GM12878 (cell line): ENCODE measurements around the gene TEX9. TPM values are rescaled to one million over a fixed set of nuclear protein-coding genes. Genes with fewer than 3 reads are reported as not detected.
A peak's percentile ranks its signal among the peaks of the same experiment; 100 is the strongest.

Experiments used
- ATAC-seq: fragments of 200-7000 bp; cut with Tn5 transposase; 3 replicates; pipeline ENCODE4 v1.9.1; 2020; ENCODE audit warnings: mild to moderate bottlenecking, moderate library complexity
- BruUV-seq: library from RNA; stranded (reverse); fragments of 400-500 nt; replicated peaks from 2 replicates; lab custom pipeline; 2021; lab: Mats Ljungman, UMichigan
- CTCF ChIA-PET: fragments of 300-600 bp; sonication (Branson Sonifier 250); formaldehyde crosslinking; extraction: SDS; loops from one replicate; lab custom pipeline; 2021; ENCODE audit warnings: inconsistent platforms; lab: Yijun Ruan, JAX
- POLR2A ChIA-PET: fragments of 350-600 bp; formaldehyde crosslinking; extraction: SDS; loops from one replicate; lab custom pipeline; 2021; ENCODE audit warnings: inconsistent platforms; lab: Charles Lee
- RAD21 ChIA-PET: fragments of 300-600 bp; sonication (Branson Sonifier 250); formaldehyde crosslinking; loops from one replicate; lab custom pipeline; 2023; ENCODE audit warnings: antibody characterized with exemption; ENCODE audit not compliant: unreplicated experiment; lab: Charles Lee
- SMC1A ChIA-PET: fragments of 300-600 bp; sonication (Branson Sonifier 250); formaldehyde crosslinking; loops from one replicate; lab custom pipeline; 2023; ENCODE audit not compliant: unreplicated experiment, uncharacterized antibody; lab: Charles Lee
- DNase-seq: peaks from one replicate; pipeline ENCODE4 v3.0.0-alpha.2; 2011; ENCODE audit warnings: low read depth, low spot score
- FAIRE-seq: peaks from 3 replicates; lab custom pipeline; 2011; peaks lifted over from hg19 to GRCh38; lab: Jason Lieb, UNC
- H2AFZ ChIP-seq: 2 replicates; pipeline ENCODE4 v1.6.0; 2011; ENCODE audit warnings: low read depth, low read length, control low read depth; ENCODE audit not compliant: control insufficient read depth
- H3K27ac ChIP-seq: 2 replicates; pipeline ENCODE4 v1.5.1; 2011; ENCODE audit warnings: control low read depth; ENCODE audit not compliant: control insufficient read depth, insufficient read depth
- H3K27me3 ChIP-seq, 2 experiments: replicated peaks in 1 of 2; 2 replicates each; pipeline versions ENCODE4 v1.6.0 to v1.6.1; 2011; ENCODE audit warnings: low read length in 1 of 2; ENCODE audit not compliant: control insufficient read depth in 2 of 2, insufficient read depth in 2 of 2
- H3K36me3 ChIP-seq, 2 experiments: 2 replicates each; pipeline ENCODE4 v1.5.1; 2011; ENCODE audit warnings: low read length in 1 of 2; ENCODE audit not compliant: control insufficient read depth in 2 of 2, insufficient read depth in 2 of 2
- H3K4me1 ChIP-seq: 2 replicates; pipeline ENCODE4 v1.6.1; 2011; ENCODE audit warnings: mild to moderate bottlenecking, low read length, moderate library complexity, mixed read lengths; ENCODE audit not compliant: control insufficient read depth, insufficient read depth
- H3K4me2 ChIP-seq: 2 replicates; pipeline ENCODE4 v1.6.0; 2011; ENCODE audit warnings: control low read depth; ENCODE audit not compliant: control insufficient read depth, insufficient read depth
- H3K4me3 ChIP-seq: fragments of 200-600 bp; sonication (generic); 2 replicates; pipeline ENCODE4 v1.5.1; 2016
- H3K79me2 ChIP-seq: 2 replicates; pipeline ENCODE4 v1.6.0; 2011; ENCODE audit warnings: low read length; ENCODE audit not compliant: control insufficient read depth, insufficient read depth
- H3K9ac ChIP-seq: 2 replicates; pipeline ENCODE4 v1.8.0; 2011; ENCODE audit warnings: low read length, control low read depth, mixed read lengths; ENCODE audit not compliant: control insufficient read depth, insufficient read depth
- H3K9me3 ChIP-seq: replicated peaks from 3 replicates; pipeline ENCODE4 v1.5.1; 2011; ENCODE audit warnings: mild to moderate bottlenecking, low read length; ENCODE audit not compliant: control insufficient read depth, insufficient read depth
- H4K20me1 ChIP-seq: 2 replicates; pipeline ENCODE4 v1.6.0; 2011; ENCODE audit not compliant: control insufficient read depth, insufficient read depth
- ATF2 ChIP-seq: IDR thresholded peaks from 2 replicates; pipeline ENCODE4 v1.6.1; 2012; ENCODE audit warnings: low read length, inconsistent platforms
- E4F1 ChIP-seq: fragments of 450-650 bp; IDR thresholded peaks from 2 replicates; pipeline ENCODE4 v1.6.1; 2018; ENCODE audit warnings: borderline replicate concordance, mild to moderate bottlenecking; ENCODE audit not compliant: partially characterized antibody
- ETV6 ChIP-seq, 2 experiments: fragments of 450-650 bp in 1 of 2; IDR thresholded peaks in 1 of 2; conservative IDR thresholded peaks in 1 of 2; 2 replicates each; pipeline ENCODE4 v1.6.1; 2014; ENCODE audit warnings: antibody characterized with exemption in 1 of 2, borderline replicate concordance in 1 of 2, low read depth in 1 of 2, mild to moderate bottlenecking in 1 of 2, moderate library complexity in 1 of 2
- MLLT1 ChIP-seq: fragments of 450-650 bp; IDR thresholded peaks from 2 replicates; pipeline ENCODE4 v1.6.1; 2016; ENCODE audit warnings: mild to moderate bottlenecking
- PRDM15 ChIP-seq: fragments of 450-650 bp; formaldehyde crosslinking; IDR thresholded peaks from 2 replicates; pipeline ENCODE4 v1.4.0; 2020; ENCODE audit warnings: mild to moderate bottlenecking, moderate library complexity
- SMARCA5 ChIP-seq: fragments of 450-650 bp; IDR thresholded peaks from 2 replicates; pipeline ENCODE4 v1.6.1; 2017; ENCODE audit warnings: mild to moderate bottlenecking
- YBX1 ChIP-seq: fragments of 450-650 bp; IDR thresholded peaks from 2 replicates; pipeline ENCODE4 v1.6.1; 2016; ENCODE audit warnings: antibody characterized with exemption
- ZBTB40 ChIP-seq: fragments of 450-650 bp; IDR thresholded peaks from 2 replicates; pipeline ENCODE4 v1.6.1; 2016; ENCODE audit warnings: mild to moderate bottlenecking, moderate library complexity, borderline replicate concordance
- ZNF274 ChIP-seq: IDR thresholded peaks from one replicate; pipeline ENCODE4 v1.8.0; 2011; ENCODE audit not compliant: insufficient read length, insufficient read depth
- whole genome bisulfite sequencing: methylation state at CpG from one replicate; pipeline ENCODE4 v1.1.6; 2016; ENCODE audit warnings: low lambda C conversion rate; ENCODE audit not compliant: insufficient replicate concordance, insufficient coverage; ENCODE audit errors: missing lambda C conversion rate; 5-methylcytosine and 5-hydroxymethylcytosine counted together
- in situ Hi-C: fragments of 300-500 bp; cut with MboI; formaldehyde crosslinking; loops from 9 replicates; pipeline ENCODE4 v1.14.3; 2018; ENCODE audit warnings: mixed read lengths
- intact Hi-C: fragments of 100-400 bp; cut with micrococcal nuclease; formaldehyde crosslinking; loops from one replicate; pipeline ENCODE4 v1.14.2; 2022; ENCODE audit not compliant: unreplicated experiment
- polyA plus RNA-seq, 11 experiments: library from polyadenylated mRNA; depleted of rRNA in 4 of 11; unstranded in 6 of 11; stranded (reverse) in 5 of 11; fragments of >200 nt; fragmentation: Nextera tagmentation in 4 of 11; fragmentation: Illumina TruSeq in 1 of 11; extraction: Ambion mirVana in 4 of 11; extraction: Trizol in 1 of 11; gene quantifications; 1 replicate in 1 of 11; 2 replicates in 10 of 11; pipeline versions ENCODE4 v1.2.1 to v1.2.3, GENCODE V29; 2011 to 2016; ENCODE audit warnings: inconsistent platforms in 2 of 11, missing spikeins in 2 of 11, low read depth in 1 of 11
- total RNA-seq, 4 experiments: library from RNA; depleted of rRNA in 3 of 4; stranded (reverse); fragments of >200 nt in 3 of 4; fragmentation: Illumina TruSeq in 1 of 4; extraction: Trizol in 1 of 4; gene quantifications; 2 replicates each; pipeline versions ENCODE4 v1.2.1 to v1.2.3, GENCODE V29; 2013 to 2021

The TEX9 gene
- total and polyA plus RNA-seq, 10 of the 15 experiments (the other 5 are each of a cell fraction or from before 2014, with no cell fraction given) = 9.0 to 155 (median 70.0) TPM

- no peak for FAIRE-seq
- ChIA-PET CTCF (no interaction called here), RAD21 (no interaction called here), POLR2A (no interaction called here), SMC1A (no interaction called here)
- H4K20me1 ChIP-seq = no peaks in the 10 kb centered on the region
- in situ Hi-C loops (no loop called here), intact Hi-C loops (no loop called here)
- no peaks in the 10 kb centered on the region for H3K79me2 ChIP-seq
- H3K9me3 ChIP-seq = peaks cover 2% of the 10 kb centered on the region; the same call in 2 of the 3 replicates
- ATAC-seq = peak; percentile 49
- H3K9ac ChIP-seq = no peak overlapping the region
- H2AFZ ChIP-seq = no peak overlapping the region
- no peak overlapping the region for H3K4me3 ChIP-seq
- H3K36me3 ChIP-seq = no peaks in the 10 kb centered on the region
- no peak overlapping the region for H3K4me2 ChIP-seq
- no peaks in the 10 kb centered on the region for H3K27me3 ChIP-seq
- DNase-seq = peak; percentile 4
- WGBS = 27% methylated on average over 2 of the region's 2 CpGs
- 0 out of 2 replicates have a peak overlapping the region, but pooled peaks have one; percentile 31 for H3K27ac ChIP-seq
- H3K4me1 ChIP-seq = peaks cover 3% of the 10 kb centered on the region; the same call in 1 of the 2 replicates
- no TSS peak for BruUV-seq
- TF ChIP-seq ATF2 (no peak), ZBTB40 (no peak), PRDM15 (CRISPR knock-in tag) (no peak), ETV6 (conservative IDR thresholded peaks at IDR 0.05 in 1 of 2, IDR thresholded peaks at IDR 0.05 in 1 of 2; ENCODE audit: borderline replicate concordance in 1 of 2, low read depth in 1 of 2) (no peak), ZNF274 (no peak), MLLT1 (no peak), SMARCA5 (no peak), E4F1 (no peak), YBX1 (no peak)
Measured at GRCh38 chr15:56411122-56411749, 46.0 kb downstream of the TEX9 start.
